T-helper 22 cell (primary cell): Measurements from ENCODE around the gene BICDL1.

Experiments
- DNase-seq: peaks from one replicate; pipeline ENCODE4 v3.0.0-alpha.2; 2020; ENCODE audit warnings: low read depth

Gene BICDL1

GRCh38 chr12:120079411-120080400, 90.7 kb downstream of the BICDL1 start:
- DNase-seq = no peak

GRCh38 chr12:120081641-120082040, 92.6 kb downstream of the BICDL1 start:
- DNase-seq = no peak

- DNase-seq = no peak
Observed at GRCh38 chr12:120085920-120086645, 97.0 kb downstream of the BICDL1 start.

- peak; percentile 100 for DNase-seq
Observed at GRCh38 chr12:120086801-120087621, 98.0 kb downstream of the BICDL1 start.

- DNase-seq = no peak
Observed at GRCh38 chr12:120089105-120089504, 100.1 kb downstream of the BICDL1 start.

GRCh38 chr12:120089796-120090195, 100.8 kb downstream of the BICDL1 start:
- no peak for DNase-seq

- no peak for DNase-seq
Observed at GRCh38 chr12:120090206-120090605, 101.2 kb downstream of the BICDL1 start.

GRCh38 chr12:120090626-120091295, 101.7 kb downstream of the BICDL1 start:
- no peak for DNase-seq

GRCh38 chr12:120091371-120092090, 102.5 kb downstream of the BICDL1 start:
- no peak for DNase-seq

GRCh38 chr12:120092551-120093335, 103.7 kb downstream of the BICDL1 start:
- no peak for DNase-seq

- DNase-seq = no peak
Observed at GRCh38 chr12:120093336-120093591, 104.2 kb downstream of the BICDL1 start.

- DNase-seq = no peak
Observed at GRCh38 chr12:120093592-120094355, 104.7 kb downstream of the BICDL1 start.

- no peak for DNase-seq
Observed at GRCh38 chr12:120094485-120094884, 105.4 kb downstream of the BICDL1 start.

GRCh38 chr12:120095331-120095730, 106.3 kb downstream of the BICDL1 start:
- no peak for DNase-seq

GRCh38 chr12:120095736-120096135, 106.7 kb downstream of the BICDL1 start:
- no peak for DNase-seq

GRCh38 chr12:120096671-120097202, 107.7 kb downstream of the BICDL1 start:
- no peak for DNase-seq

- no peak for DNase-seq
Observed at GRCh38 chr12:120098756-120099470, 109.9 kb downstream of the BICDL1 start.

GRCh38 chr12:120099738-120100137, 110.7 kb downstream of the BICDL1 start:
- DNase-seq = no peak

- no peak for DNase-seq
Observed at GRCh38 chr12:120100630-120101029, 111.6 kb downstream of the BICDL1 start.
